Measurements from ENCODE around the gene ZNF256.

ZNF256 gene

GRCh38 chr19:57949702-57950101 lies 2.2 kb upstream of the ZNF256 start:
- DNase-seq (ENCODE audit: low spot score) = no peak

GRCh38 chr19:57949296-57949695 lies 1.8 kb upstream of the ZNF256 start:
- DNase-seq (ENCODE audit: low spot score) = no peak
- TF ChIP-seq CTCF (IDR thresholded peaks at IDR 0.05; ENCODE audit: extremely low read depth, missing control alignments) = no peak

More at GRCh38 chr19:57949702-57950101, 2.2 kb upstream of the ZNF256 start:
- no peak for TF ChIP-seq CTCF (IDR thresholded peaks at IDR 0.05; ENCODE audit: extremely low read depth, missing control alignments)

GRCh38 chr19:57947088-57947418 lies 453 bp downstream of the ZNF256 start:
- no peak for TF ChIP-seq CTCF (IDR thresholded peaks at IDR 0.05; ENCODE audit: extremely low read depth, missing control alignments)
- no peak for DNase-seq (ENCODE audit: low spot score)

GRCh38 chr19:57946316-57946715 lies 1.2 kb downstream of the ZNF256 start:
- no peak for DNase-seq (ENCODE audit: low spot score)
- no peak for TF ChIP-seq CTCF (IDR thresholded peaks at IDR 0.05; ENCODE audit: extremely low read depth, missing control alignments)

GRCh38 chr19:57941593-57941992 lies 5.9 kb downstream of the ZNF256 start:
- no peak for DNase-seq (ENCODE audit: low spot score)
- TF ChIP-seq CTCF (IDR thresholded peaks at IDR 0.05; ENCODE audit: extremely low read depth, missing control alignments) = no peak

- no peak for DNase-seq (ENCODE audit: low spot score)
- no peak for TF ChIP-seq CTCF (IDR thresholded peaks at IDR 0.05; ENCODE audit: extremely low read depth, missing control alignments)
These were observed 11.8 kb downstream of the ZNF256 start for GRCh38 chr19:57935731-57936130.

- TF ChIP-seq CTCF (IDR thresholded peaks at IDR 0.05; ENCODE audit: extremely low read depth, missing control alignments) = no peak
- DNase-seq (ENCODE audit: low spot score) = peak; percentile 64
These were observed 12.5 kb downstream of the ZNF256 start, which contains the start of gene ZNF418 for GRCh38 chr19:57934820-57935665. ZNF418 (minus strand) TSS chr19:57935402; CDS start chr19:57933822, 1,580 bp downstream.

Measured in GM20000 (cell line).